HCEC 1CT (cell line): ENCODE measurements around the gene DOK3.

Experiments
- DNase-seq: peaks from one replicate; pipeline ENCODE4 v3.0.0-alpha.2; 2017

The DOK3 gene

DNA sequence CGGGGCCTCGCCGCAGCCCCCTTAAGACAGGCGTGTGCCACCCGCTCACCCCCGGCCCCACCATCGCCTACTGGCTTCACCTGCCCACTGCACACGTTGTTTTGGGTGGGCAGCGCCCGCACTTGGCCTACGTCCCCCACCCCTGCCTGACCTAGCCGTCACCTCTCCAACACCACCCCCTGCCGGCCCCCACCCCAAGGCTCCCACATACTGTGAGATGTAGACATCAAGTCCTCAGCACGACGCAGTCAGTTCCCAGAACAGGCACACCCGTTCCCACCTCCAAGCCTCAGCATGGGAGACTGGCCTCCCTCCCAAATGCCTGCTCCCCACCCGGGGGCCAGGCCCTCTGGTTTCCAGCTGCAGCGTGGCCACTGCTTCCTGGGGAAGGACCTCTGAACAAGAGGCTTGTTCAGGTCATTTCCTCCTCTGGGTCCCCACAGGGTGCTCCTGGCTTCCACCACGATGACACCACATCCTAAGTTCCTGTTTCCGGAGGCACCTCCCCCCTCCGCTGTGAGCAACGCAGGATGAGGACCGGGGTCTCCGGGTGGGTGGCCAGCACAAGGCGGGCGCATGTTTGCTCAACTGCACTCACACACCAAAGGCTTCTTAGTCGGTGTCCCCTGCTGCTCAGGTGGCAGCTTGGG is 47.5 kb downstream of the DOK3 start:
- no peak for DNase-seq

DNA sequence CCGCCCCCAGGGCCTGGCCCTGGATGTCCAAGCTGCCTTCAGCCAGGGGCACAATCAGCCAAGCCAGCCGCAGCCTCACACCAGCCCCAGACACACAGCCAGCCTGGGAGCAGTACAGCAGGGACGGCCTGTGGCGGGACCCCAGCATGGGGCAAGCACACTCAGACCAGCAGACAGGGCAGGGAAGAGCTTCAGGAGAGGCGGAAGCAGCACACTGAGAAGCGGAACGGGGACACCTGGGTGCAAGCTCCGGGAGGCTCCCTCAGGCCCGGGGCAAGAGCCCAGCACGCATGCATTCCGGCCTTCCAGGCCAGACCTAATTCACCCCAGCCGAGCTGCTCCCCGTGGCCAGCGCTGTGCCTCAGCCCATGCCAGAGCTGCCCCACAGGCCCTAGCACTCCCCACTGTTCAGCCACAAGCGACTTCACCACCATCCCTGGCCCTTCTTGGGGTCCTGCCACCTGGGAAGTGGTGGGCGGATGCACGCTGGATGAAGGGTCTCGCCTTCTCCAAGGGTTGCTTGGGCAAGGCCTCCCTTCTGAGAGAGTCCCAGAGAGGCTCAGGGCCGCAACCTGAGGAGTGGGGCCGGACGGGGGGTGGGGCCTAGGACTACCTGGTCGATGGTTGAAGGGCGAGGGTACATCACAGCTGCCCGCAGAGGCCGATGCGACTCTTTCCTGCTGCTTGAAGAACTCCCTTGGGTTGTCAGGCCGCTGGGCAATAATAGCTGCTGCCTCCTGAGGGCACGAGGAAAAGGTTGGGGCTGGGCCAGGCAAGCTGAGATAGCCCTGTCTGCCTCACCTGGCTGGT is 49.6 kb downstream of the DOK3 start:
- DNase-seq = no peak

DNA sequence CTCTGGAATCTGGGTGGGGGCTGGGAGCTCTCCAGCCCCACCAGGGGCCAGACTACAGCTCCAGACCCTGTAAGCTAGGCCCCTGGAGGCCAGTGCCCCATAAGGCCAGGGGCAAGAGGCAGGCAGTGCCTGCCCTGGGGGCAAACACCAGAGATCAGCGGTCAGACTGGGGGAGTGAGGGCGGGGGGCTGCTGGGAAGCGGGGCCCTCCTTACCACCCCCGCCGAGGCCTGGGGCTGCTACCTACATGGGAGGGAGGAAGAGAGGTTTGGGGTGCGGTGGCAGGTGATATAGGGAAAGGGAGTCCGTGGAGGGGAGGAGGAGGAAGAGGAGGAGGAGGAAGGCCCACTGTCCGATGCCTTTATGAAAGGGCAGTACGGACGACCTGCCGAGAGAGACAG is 50.3 kb downstream of the DOK3 start:
- no peak for DNase-seq

DNA sequence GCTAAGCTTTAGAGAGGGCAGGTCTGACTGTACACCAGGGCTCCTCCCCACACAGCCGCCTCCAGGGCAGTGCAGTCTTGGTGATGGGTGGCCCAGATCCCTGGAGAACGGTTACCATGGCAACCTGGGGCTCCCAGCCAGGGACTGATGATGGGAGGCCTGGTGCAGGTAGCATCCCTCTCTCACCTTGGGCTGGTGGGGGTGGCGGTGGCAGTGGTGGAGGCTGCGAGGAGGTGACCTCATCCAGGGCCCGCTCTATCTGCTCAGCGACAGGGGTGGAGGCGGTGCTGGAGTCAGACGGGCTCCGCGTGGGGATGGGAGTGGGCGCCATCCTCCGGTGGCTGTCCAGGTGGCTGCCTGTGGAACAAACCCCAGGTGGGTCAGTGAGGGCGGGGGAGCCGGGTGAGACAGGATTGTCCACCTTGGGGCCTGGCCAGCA is 50.7 kb downstream of the DOK3 start:
- peak; percentile 47 for DNase-seq

DNA sequence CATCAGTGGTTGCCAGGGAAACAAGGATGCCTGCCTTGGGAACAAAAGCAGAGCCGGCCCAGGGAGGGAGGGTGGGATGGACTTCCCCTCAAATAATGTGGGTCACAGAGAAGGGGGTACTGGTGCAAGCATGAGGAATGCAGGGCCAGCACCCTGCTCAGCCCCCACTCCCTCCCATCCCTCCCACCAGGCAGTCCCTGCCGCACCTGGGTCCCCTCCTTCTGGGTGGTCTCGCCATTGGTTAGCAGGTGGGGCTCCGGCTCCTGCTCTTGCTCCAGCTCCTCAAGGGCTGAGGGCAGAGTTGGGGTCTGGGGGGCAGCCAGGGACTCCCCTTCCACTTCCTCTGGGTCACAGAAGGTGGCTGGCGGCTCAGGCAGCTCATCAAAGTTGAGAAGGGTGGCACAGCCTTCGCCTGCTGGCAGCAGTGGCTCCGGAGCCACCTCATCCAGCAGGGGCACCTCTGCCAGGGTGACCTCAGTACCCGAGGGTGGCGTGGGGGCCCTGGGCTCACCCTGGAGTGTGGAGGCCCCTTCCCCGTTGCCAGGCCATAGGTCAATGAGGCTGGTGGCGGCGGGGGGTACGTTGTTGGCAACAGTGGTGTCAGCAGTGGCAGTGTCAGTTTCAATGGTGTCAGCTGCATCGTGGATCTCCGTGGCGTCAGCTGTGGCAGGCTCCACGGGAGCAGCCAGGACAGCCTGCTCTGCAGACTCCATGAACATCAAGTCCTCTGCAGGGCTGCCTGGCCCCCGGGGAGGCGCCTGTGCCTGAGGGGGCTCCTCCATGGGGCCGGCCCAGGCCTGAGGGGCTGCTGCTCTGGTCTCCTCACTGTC is 51.6 kb downstream of the DOK3 start:
- no peak for DNase-seq

DNA sequence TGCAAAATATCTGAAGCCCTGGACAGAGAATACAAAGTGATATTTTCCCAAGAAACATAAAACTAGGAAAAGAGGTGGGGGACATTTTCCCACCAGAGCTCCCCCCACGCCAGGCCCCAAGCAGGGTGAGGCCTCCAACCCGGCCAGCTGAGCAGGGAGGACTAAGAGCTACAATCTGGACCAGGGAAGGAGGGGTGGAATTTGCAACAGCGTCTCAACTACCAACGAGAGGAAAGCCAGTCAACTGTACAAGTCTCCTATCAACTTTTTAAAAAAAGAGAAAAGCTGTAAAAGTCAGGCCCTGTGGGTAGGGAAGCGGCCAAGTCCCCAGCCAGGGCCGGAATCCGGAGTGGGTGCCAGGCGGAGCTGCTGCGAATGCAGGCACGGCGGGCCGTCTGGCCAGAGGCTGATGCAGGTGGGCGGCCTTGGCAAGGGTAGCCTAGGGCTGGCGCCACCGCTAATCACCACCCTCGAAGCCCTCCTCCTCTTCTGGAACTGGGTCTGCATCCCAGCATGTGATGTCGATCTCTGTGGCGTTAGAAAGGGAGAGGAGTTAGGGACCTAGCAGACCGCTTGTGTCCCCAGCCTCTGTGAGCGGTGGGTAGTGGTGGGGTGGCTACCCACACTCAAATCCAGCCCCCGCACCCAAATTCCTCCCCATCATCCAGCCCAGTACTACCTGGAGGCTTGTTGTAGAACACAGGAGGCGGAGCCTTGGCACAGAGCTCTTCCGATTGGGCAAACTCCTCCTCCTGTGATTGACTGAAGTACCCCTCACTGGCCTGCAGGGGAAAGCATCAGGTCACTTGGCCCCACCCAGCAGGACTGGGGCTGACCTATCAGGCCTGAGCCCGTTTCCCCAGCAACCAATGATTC is 52.4 kb downstream of the DOK3 start:
- peak; percentile 98 for DNase-seq

DNA sequence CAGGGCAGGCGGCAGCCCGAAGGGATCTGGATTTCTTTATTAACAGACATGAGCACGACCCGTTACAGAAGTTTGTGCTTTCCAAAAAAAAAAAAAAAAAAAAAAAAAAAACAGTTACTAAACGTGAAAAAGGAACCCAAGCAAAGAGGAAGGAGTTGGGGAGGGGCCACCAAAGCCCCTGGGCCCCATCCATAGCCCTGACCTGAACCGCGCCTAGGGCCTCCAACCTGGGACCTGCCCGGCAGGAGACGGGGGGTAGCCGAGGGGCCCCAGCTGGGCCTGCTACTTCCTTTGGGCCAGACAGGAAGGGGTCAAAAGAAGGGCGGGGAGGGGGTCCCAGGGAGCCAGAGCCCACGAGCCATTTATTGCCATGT is 53.0 kb downstream of the DOK3 start:
- DNase-seq = no peak

DNA sequence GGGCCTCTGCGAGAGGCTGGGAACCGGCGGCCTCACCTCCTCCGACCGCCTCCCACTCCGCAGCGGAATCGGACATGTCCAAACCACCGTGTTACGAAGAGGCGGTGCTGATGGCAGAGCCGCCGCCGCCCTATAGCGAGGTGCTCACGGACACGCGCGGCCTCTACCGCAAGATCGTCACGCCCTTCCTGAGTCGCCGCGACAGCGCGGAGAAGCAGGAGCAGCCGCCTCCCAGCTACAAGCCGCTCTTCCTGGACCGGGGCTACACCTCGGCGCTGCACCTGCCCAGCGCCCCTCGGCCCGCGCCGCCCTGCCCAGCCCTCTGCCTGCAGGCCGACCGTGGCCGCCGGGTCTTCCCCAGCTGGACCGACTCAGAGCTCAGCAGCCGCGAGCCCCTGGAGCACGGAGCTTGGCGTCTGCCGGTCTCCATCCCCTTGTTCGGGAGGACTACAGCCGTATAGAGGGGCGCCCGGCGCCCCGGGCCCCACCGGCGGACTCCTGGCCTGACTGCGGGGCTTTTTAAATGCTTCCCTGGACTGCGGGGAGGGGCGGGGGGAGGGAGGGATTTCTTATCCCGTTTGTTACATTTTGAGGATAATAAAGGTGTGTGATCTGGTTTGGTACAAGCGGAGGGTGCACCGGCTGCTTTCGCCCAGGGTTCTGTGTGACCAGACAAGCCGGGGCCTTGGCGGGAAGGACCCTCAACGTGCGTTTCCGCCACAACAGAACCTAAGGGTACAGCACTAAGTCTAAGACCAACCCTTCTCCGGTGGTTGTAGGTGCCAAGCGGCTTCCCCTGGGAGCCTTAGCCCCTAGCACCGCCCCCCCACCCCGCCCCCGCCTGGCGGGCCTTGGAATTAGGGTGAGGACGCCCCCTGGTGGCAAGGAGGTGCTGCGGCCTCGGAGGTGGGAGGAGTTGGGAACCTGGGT is 53.7 kb downstream of the DOK3 start:
- DNase-seq = peak; percentile 78

DNA sequence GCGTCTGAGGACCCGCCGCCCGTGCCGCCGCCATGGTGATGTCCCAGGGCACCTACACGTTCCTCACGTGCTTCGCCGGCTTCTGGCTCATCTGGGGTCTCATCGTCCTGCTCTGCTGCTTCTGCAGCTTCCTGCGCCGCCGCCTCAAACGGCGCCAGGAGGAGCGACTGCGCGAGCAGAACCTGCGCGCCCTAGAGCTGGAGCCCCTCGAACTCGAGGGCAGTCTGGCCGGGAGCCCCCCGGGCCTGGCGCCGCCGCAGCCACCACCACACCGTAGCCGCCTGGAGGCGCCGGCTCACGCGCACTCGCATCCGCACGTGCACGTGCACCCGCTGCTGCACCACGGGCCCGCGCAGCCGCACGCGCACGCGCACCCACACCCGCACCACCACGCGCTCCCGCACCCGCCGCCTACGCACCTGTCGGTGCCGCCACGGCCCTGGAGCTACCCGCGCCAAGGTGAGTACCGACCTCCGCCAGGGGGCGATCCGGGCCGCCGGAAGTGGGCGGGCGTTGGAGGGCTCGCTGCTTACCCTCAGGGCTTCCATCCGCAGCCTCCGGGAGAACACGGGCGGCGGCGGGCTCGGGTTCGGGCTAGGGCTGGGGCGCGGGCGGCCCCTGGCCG is 54.5 kb downstream of the DOK3 start:
- DNase-seq = peak; percentile 58

DNA sequence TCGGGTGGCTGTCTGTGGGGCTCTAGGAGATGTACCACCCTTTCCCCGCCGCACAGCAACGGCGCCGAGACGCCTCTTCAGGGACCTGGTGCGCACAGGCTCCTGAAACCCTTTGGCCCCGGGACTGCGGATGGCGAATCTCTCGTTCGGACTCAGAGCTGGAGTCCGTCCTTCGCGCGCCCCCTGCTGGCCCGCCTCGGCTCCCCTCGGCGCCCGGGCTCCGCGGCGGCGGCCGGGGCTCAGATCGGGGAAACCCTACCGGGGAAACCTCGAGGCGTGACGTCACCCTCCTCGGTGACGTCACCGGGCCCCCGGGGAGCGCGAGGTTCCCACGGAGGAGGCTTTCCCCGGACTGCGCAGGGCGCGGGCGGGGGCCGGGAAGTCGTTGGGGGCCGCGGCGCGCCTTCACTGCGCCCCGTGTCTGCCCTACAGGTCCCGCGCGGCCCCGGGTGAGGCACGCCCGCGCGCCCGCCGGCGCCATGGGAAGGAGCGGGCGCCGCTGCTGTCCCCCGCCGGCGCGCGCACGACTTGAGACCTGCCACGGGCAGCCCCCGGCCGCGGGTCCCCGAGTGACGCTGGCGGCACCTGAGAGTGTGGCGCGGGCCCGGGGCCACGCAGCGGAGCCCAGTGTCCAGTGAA is 55.1 kb downstream of the DOK3 start:
- peak; percentile 82 for DNase-seq

DNA sequence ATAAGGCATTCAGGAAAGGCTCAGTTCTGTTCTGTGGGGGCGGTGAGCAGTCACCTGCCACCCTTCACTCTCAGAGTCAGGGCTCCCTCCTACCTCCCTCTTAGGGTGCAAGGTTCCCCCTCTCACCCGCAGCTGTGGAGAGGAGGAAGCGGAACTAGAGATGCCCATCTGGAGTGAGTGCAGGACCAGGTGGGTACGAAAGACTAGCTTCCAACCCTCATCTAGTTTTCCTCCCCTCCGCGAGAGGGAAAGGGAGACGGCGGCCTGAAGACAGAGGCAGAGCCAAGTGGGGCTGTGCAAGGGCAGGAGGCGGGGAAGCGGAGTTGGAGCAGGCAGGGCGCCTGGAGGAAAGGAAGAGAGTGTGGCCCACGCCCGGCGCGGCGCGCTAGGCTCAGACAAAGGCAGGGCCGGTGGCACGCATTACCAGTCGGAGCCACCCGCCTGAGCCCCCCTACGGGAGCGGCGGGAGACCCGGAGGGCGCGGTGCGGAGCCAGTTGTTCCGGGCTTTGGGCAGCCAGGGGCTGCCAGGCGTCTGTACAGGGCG is 55.7 kb downstream of the DOK3 start:
- DNase-seq = no peak

DNA sequence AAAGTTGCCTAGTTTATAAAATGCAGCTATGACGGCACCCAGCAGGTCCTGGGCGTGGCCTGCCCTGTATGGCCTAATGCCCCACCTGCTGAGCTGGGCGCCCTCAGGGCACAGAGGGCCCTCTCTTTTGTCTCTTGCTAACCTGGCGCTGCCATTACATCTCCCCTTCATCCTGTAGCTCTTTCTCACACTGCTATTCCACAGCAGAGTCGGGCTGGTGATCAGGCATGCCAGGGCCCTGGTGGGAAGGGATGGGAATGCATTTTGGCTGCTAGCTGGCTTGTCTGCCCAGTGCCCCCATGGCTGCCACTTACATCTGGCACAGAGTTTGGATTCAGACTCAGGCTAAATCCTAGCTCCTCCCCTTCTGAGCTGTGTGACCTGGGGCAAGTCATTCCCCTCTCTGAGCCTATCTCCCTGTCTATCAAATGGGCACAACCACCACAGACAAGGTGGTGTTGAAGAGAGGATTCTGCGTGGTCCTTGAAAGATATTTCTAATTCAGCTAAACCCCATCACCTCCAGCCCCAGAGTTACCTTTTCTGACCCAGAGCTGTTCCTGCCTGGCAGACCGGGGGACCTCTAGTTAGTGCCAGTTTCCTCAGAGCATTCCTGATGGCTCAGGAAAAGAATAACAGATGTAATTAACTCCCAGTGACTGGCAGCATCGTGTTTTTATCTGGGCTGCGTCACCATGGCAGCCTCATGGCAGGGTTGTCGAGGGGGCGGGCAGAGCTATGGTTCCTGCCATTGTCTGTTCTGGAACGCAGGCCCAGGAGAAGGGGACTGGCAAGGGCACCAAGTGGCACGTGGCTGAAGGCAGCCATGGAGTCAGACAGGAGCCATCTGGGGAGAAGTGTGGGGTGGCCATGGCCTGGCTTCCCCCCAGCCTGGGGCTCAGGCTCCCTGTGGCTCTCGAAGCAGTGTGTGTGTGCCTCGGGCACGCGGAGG is 56.7 kb downstream of the DOK3 start:
- no peak for DNase-seq
